GM18951 (cell line): Measurements from ENCODE around the gene TREX2.
"Not testable (repeated sequence)": the region's sequence is repeated elsewhere in the genome, so short reads cannot be mapped to it uniquely, and the experiment has no call there.

Experiments used
- POLR2A ChIP-seq: IDR thresholded peaks from 4 replicates; pipeline ENCODE4 v1.6.1; 2011; ENCODE audit warnings: mild to moderate bottlenecking; ENCODE audit not compliant: insufficient read length, insufficient read depth; ENCODE audit errors: extremely low read depth
- in situ Hi-C: fragments of 300-500 bp; cut with MboI; formaldehyde crosslinking; loops from one replicate; pipeline ENCODE4 v1.12.0; 2022; ENCODE audit warnings: low sequenced_read_pairs, mixed read lengths, inconsistent platforms; ENCODE audit not compliant: unreplicated experiment

TREX2 gene

GRCh38 chrX:153410373-153410772 is 35.5 kb downstream of the TREX2 start:
- in situ Hi-C loops, result no loop called here

GRCh38 chrX:153409414-153410101 is 36.3 kb downstream of the TREX2 start:
- TF ChIP-seq POLR2A, result no peak
- in situ Hi-C loops, result no loop called here

More at GRCh38 chrX:153410373-153410772, 35.5 kb downstream of the TREX2 start:
- no peak for TF ChIP-seq POLR2A

GRCh38 chrX:153408871-153409351 is 36.9 kb downstream of the TREX2 start:
- in situ Hi-C loops, result no loop called here
- no peak for TF ChIP-seq POLR2A

- in situ Hi-C loops, result no loop called here
- no peak for TF ChIP-seq POLR2A
These were observed 37.6 kb downstream of the TREX2 start for GRCh38 chrX:153408221-153408721.

GRCh38 chrX:153407736-153408135 is 38.1 kb downstream of the TREX2 start:
- no peak for TF ChIP-seq POLR2A
- in situ Hi-C loops, result no loop called here

- no peak for TF ChIP-seq POLR2A
- in situ Hi-C loops, result no loop called here
These were observed 39.0 kb downstream of the TREX2 start for GRCh38 chrX:153406903-153407302.

GRCh38 chrX:153406011-153406410 is 39.8 kb downstream of the TREX2 start:
- in situ Hi-C loops, result no loop called here
- TF ChIP-seq POLR2A, result no peak

- TF ChIP-seq POLR2A, result no peak
- in situ Hi-C loops, result no loop called here
These were observed 40.4 kb downstream of the TREX2 start for GRCh38 chrX:153405426-153405825.

- in situ Hi-C loops, result not testable (repeated sequence)
These were observed 41.5 kb downstream of the TREX2 start for GRCh38 chrX:153404333-153404732.

- no peak for TF ChIP-seq POLR2A
- in situ Hi-C loops, result no loop called here
These were observed 44.6 kb downstream of the TREX2 start, which contains the start of gene PNMA6E for GRCh38 chrX:153401133-153401764. TSS of gene PNMA6E (minus strand) at chrX:153401350. CDS start at chrX:153398849, 2,501 bp downstream.

GRCh38 chrX:153400146-153401132 is 45.4 kb downstream of the TREX2 start:
- in situ Hi-C loops, result no loop called here
- TF ChIP-seq POLR2A, result no peak

- TF ChIP-seq POLR2A, result no peak
- in situ Hi-C loops, result no loop called here
These were observed 47.4 kb downstream of the TREX2 start for GRCh38 chrX:153398275-153398960.
